Measurements from ENCODE around the gene NTM. TPM values are rescaled to one million over a fixed set of nuclear protein-coding genes. Genes with fewer than 3 reads are reported as not detected.

The NTM gene
- total RNA-seq, 4 donors from 2014 or later: 0.40 to 3.1 (median 2.1) TPM; not detected in 1

DNA sequence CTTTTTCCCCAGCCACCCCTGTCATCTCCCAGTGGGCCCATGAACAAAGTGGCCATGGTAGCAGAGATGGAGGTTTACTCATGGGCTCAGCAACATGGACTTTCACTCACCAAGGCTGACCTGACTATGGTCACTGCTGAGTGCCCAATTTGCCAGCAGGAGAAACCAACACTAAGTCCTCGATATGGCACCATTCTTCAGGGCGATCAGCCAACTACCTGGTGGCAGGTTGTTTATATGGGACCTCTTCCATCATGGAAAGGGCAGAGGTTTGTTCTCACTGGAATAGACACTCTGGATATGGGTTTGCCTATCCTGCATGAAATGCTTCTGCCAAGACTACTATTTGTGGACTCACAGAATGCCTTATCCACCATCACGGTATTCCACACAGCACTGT, 1009.1 kb downstream of the NTM start:
- H3K4me3 ChIP-seq: no peak overlapping the region
- H3K36me3 ChIP-seq: no peaks in the 10 kb centered on the region
- WGBS, 2 donors (ENCODE audit: low coverage in 1 of 2): 96 to 100% methylated on average over 1 to 3 of the region's 3 CpGs
- peaks cover 0 to 11% of the 10 kb centered on the region in 2 donors for H3K9me3 ChIP-seq
- no peak overlapping the region for H3K27ac ChIP-seq
- in situ Hi-C loops (cut with MboI; ENCODE audit: low pct_ligation_motif_present in 1 of 4, low pct_unique_long_range_greater_than_20kb in 1 of 4, low sequenced_read_pairs in 3 of 4) (loop anchor here in 1 of 4 donors (25.0 kb wide), 1 partner anchor 92 kb away; no protein-coding TSS in a partner anchor), intact Hi-C loops (cut with DNase I; ENCODE audit: low total_unique reads) (no loop called here)
- TF ChIP-seq, protein P1, sequence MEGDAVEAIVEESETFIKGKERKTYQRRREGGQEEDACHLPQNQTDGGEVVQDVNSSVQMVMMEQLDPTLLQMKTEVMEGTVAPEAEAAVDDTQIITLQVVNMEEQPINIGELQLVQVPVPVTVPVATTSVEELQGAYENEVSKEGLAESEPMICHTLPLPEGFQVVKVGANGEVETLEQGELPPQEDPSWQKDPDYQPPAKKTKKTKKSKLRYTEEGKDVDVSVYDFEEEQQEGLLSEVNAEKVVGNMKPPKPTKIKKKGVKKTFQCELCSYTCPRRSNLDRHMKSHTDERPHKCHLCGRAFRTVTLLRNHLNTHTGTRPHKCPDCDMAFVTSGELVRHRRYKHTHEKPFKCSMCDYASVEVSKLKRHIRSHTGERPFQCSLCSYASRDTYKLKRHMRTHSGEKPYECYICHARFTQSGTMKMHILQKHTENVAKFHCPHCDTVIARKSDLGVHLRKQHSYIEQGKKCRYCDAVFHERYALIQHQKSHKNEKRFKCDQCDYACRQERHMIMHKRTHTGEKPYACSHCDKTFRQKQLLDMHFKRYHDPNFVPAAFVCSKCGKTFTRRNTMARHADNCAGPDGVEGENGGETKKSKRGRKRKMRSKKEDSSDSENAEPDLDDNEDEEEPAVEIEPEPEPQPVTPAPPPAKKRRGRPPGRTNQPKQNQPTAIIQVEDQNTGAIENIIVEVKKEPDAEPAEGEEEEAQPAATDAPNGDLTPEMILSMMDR (IDR thresholded peaks at IDR 0.05): no peak
- TF ChIP-seq EP300 (IDR thresholded peaks at IDR 0.05; ENCODE audit: low read depth): no peak
- no peak for TF ChIP-seq POLR2A (IDR thresholded peaks at IDR 0.05)
- no peak for TF ChIP-seq POLR2AphosphoS5 (IDR thresholded peaks at IDR 0.05)
- H3K27me3 ChIP-seq: no peaks in the 10 kb centered on the region
- no peaks in the 10 kb centered on the region for H3K4me1 ChIP-seq
- DNase-seq: no peak

Small RNA genes lying within 50 kb of the gene (small RNA-seq; reads per million reads assigned to genes)
- gene RNU6ATAC12P: 0 reads per million in 4 donors

Measured in transverse colon (tissue), 4 donors.